IMR-90 (cell line): ENCODE measurements around the gene PTPN13. TPM values are rescaled to one million over a fixed set of nuclear protein-coding genes. Genes with fewer than 3 reads are reported as not detected.
A peak's percentile ranks its signal among the peaks of the same experiment; 100 is the strongest.

Experiments used
- ATAC-seq: fragments of 200-7000 bp; cut with Tn5 transposase; 2 replicates; pipeline ENCODE4 v1.9.1; 2020; ENCODE audit warnings: low read depth, mild to moderate bottlenecking, moderate library complexity
- BruUV-seq: library from RNA; stranded (reverse); fragments of 400-500 nt; replicated peaks from 2 replicates; lab custom pipeline; 2021; lab: Mats Ljungman, UMichigan
- CTCF ChIA-PET: fragments of 300-600 bp; formaldehyde crosslinking; extraction: SDS; loops from one replicate; lab custom pipeline; 2021; ENCODE audit warnings: antibody characterized with exemption; lab: Yijun Ruan, JAX
- POLR2A ChIA-PET: fragments of 300-600 bp; sonication (Branson Sonifier 250); formaldehyde crosslinking; loops from one replicate; lab custom pipeline; 2022; ENCODE audit warnings: antibody characterized with exemption; ENCODE audit not compliant: unreplicated experiment; lab: Charles Lee
- DNase-seq: peaks from one replicate; pipeline ENCODE4 v3.0.0; 2013
- H2AFZ ChIP-seq: replicated peaks from 2 replicates; pipeline ENCODE3; 2013; ENCODE audit warnings: low read length, mild to moderate bottlenecking; ENCODE audit not compliant: poor library complexity
- H2AK5ac ChIP-seq: 2 replicates; pipeline ENCODE4 v1.6.1; 2013; ENCODE audit warnings: low read depth, low read length, inconsistent platforms
- H2AK9ac ChIP-seq: replicated peaks from 2 replicates; pipeline ENCODE3; 2013; ENCODE audit warnings: mild to moderate bottlenecking, low read depth, low read length, moderate library complexity; ENCODE audit not compliant: poor library complexity
- H2BK120ac ChIP-seq: 2 replicates; pipeline ENCODE4 v1.6.1; 2013; ENCODE audit warnings: low read depth, low read length, inconsistent platforms
- H2BK15ac ChIP-seq: 3 replicates; pipeline ENCODE4 v1.6.1; 2013; ENCODE audit warnings: low read depth, low read length, inconsistent platforms
- H2BK20ac ChIP-seq: 2 replicates; pipeline ENCODE4 v1.6.1; 2013; ENCODE audit warnings: low read depth, mild to moderate bottlenecking, inconsistent platforms, low read length, moderate library complexity
- H2BK5ac ChIP-seq: 2 replicates; pipeline ENCODE4 v1.6.1; 2013; ENCODE audit warnings: mild to moderate bottlenecking, low read depth, low read length, inconsistent platforms; ENCODE audit not compliant: poor library complexity, severe bottlenecking
- H3K14ac ChIP-seq: replicated peaks from 2 replicates; pipeline ENCODE4 v1.6.1; 2013; ENCODE audit warnings: low read depth, low read length, inconsistent platforms
- H3K18ac ChIP-seq: 2 replicates; pipeline ENCODE4 v1.6.1; 2013; ENCODE audit warnings: low read depth, low read length, control low read depth
- H3K23ac ChIP-seq: 2 replicates; pipeline ENCODE4 v1.6.1; 2013; ENCODE audit warnings: low read depth, low read length, inconsistent platforms
- H3K27ac ChIP-seq: 2 replicates; pipeline ENCODE4 v1.5.1; 2013; ENCODE audit warnings: mild to moderate bottlenecking, control low read depth, low read length; ENCODE audit not compliant: insufficient read depth
- H3K27me3 ChIP-seq: 2 replicates; pipeline ENCODE4 v1.6.1; 2013; ENCODE audit warnings: low read length; ENCODE audit not compliant: control insufficient read depth, insufficient read depth
- H3K36me3 ChIP-seq: 2 replicates; pipeline ENCODE4 v1.6.1; 2013; ENCODE audit warnings: low read length, mixed read lengths; ENCODE audit not compliant: control insufficient read depth, insufficient read depth
- H3K4ac ChIP-seq: 2 replicates; pipeline ENCODE4 v1.6.1; 2013; ENCODE audit warnings: low read depth, low read length, inconsistent platforms
- H3K4me1 ChIP-seq: 2 replicates; pipeline ENCODE4 v1.6.1; 2013; ENCODE audit warnings: low read length, mixed read lengths; ENCODE audit not compliant: control insufficient read depth, insufficient read depth
- H3K4me2 ChIP-seq: 2 replicates; pipeline ENCODE4 v1.6.1; 2013; ENCODE audit warnings: low read depth, mild to moderate bottlenecking, control low read depth, low read length, moderate library complexity
- H3K4me3 ChIP-seq: 2 replicates; pipeline ENCODE4 v1.5.1; 2013; ENCODE audit warnings: low read depth, mild to moderate bottlenecking, control low read depth, low read length, moderate library complexity; ENCODE audit not compliant: insufficient read depth
- H3K56ac ChIP-seq: 2 replicates; pipeline ENCODE4 v1.6.1; 2013; ENCODE audit warnings: low read length, inconsistent platforms; ENCODE audit not compliant: insufficient read depth; ENCODE audit errors: extremely low read depth
- H3K79me1 ChIP-seq, 2 experiments: 2 replicates each; pipeline ENCODE4 v1.6.1; 2013; ENCODE audit warnings: low read length in 2 of 2, inconsistent platforms in 1 of 2, low read depth in 1 of 2
- H3K9ac ChIP-seq: 2 replicates; pipeline ENCODE4 v1.6.1; 2013; ENCODE audit warnings: low read depth, low read length, control low read depth
- H3K9me1 ChIP-seq: 2 replicates; pipeline ENCODE4 v1.6.1; 2013; ENCODE audit warnings: low read length, inconsistent platforms; ENCODE audit not compliant: insufficient read depth
- H3K9me3 ChIP-seq: 2 replicates; pipeline ENCODE4 v1.6.1; 2013; ENCODE audit warnings: low read length; ENCODE audit not compliant: control insufficient read depth, insufficient read depth
- H4K20me1 ChIP-seq: 2 replicates; pipeline ENCODE4 v1.6.1; 2013; ENCODE audit warnings: low read length, inconsistent platforms; ENCODE audit not compliant: insufficient read depth
- H4K5ac ChIP-seq: 2 replicates; pipeline ENCODE4 v1.6.1; 2013; ENCODE audit warnings: mild to moderate bottlenecking, low read depth, low read length, control low read depth
- H4K8ac ChIP-seq, 2 experiments: 2 replicates each; pipeline ENCODE4 v1.6.1; 2013; ENCODE audit warnings: low read depth in 2 of 2, low read length in 2 of 2, control low read depth in 1 of 2, inconsistent platforms in 1 of 2
- H4K91ac ChIP-seq: 2 replicates; pipeline ENCODE4 v1.6.1; 2013; ENCODE audit warnings: low read depth, low read length, inconsistent platforms; ENCODE audit not compliant: insufficient read depth
- FOS ChIP-seq: fragments of 150-350 bp; IDR thresholded peaks from 2 replicates; pipeline ENCODE4 v1.6.1; 2016; ENCODE audit warnings: low read depth, low read length
- MAFK ChIP-seq: IDR thresholded peaks from 2 replicates; pipeline ENCODE4 v1.6.1; 2012; ENCODE audit warnings: low read depth, low read length, improper control_type of control experiment
- MAZ ChIP-seq: IDR thresholded peaks from 2 replicates; pipeline ENCODE4 v1.6.1; 2012; ENCODE audit warnings: low read depth, mild to moderate bottlenecking, low read length, improper control_type of control experiment, moderate library complexity, borderline replicate concordance
- POLR2A ChIP-seq: IDR thresholded peaks from 2 replicates; pipeline ENCODE4 v1.6.1; 2012; ENCODE audit warnings: mild to moderate bottlenecking, low read depth, low read length
- RAD21 ChIP-seq: IDR thresholded peaks from 2 replicates; pipeline ENCODE4 v1.6.1; 2012; ENCODE audit warnings: low read length, improper control_type of control experiment
- WGBS, 2 experiments: methylation state at CpG; one replicate each; pipeline versions ENCODE4 v1.1.5 to v1.1.7; 2013; ENCODE audit warnings: missing lambda C conversion rate in 2 of 2; ENCODE audit not compliant: insufficient read length in 1 of 2; ENCODE audit errors: extremely low coverage in 2 of 2; 5-methylcytosine and 5-hydroxymethylcytosine counted together
- dilution Hi-C: fragments of 300-500 bp; cut with HindIII; formaldehyde crosslinking; loops from one replicate; pipeline ENCODE4 v1.14.3; 2018; ENCODE audit warnings: low sequenced_read_pairs; ENCODE audit not compliant: unreplicated experiment
- in situ Hi-C: fragments of 300-500 bp; cut with MboI; formaldehyde crosslinking; loops from 3 replicates; pipeline ENCODE4 v1.14.3; 2019; ENCODE audit warnings: low sequenced_read_pairs, inconsistent platforms, mixed read lengths
- intact Hi-C: fragments of 100-400 bp; cut with micrococcal nuclease; formaldehyde crosslinking; loops from 2 replicates; pipeline ENCODE4 v1.10.0; 2022
- polyA plus RNA-seq, 3 experiments: library from polyadenylated mRNA; depleted of rRNA; stranded (reverse); fragments of >200 nt; gene quantifications; 2 replicates each; pipeline ENCODE4 v1.2.3, GENCODE V29; 2012; ENCODE audit warnings: low replicate concordance in 1 of 3
- total RNA-seq: library from RNA; depleted of rRNA; stranded (reverse); fragments of >200 nt; gene quantifications from 2 replicates; pipeline ENCODE4 v1.2.3, GENCODE V29; 2012

Gene PTPN13
- total and polyA plus RNA-seq, 2 of the 4 experiments (the other 2 are of a cell fraction), result 7.7 to 29.0 TPM

- H3K27me3 ChIP-seq, result no peaks in the 10 kb centered on the region
- H2BK20ac ChIP-seq, result no peak overlapping the region
- no peaks in the 10 kb centered on the region for H3K79me1 ChIP-seq
- H3K4me3 ChIP-seq, result no peak overlapping the region
- H3K27ac ChIP-seq, result no peak overlapping the region
- no peaks in the 10 kb centered on the region for H4K20me1 ChIP-seq
- dilution Hi-C loops, result no loop called here
- no TSS peak for BruUV-seq
- CTCF ChIA-PET, result interaction anchor here (1.1 to 1.5 kb wide), 2 partner anchors 69 to 238 kb away, joined by 3 read pairs; no protein-coding TSS in a partner anchor
- no peak overlapping the region for H2BK15ac ChIP-seq
- H4K8ac ChIP-seq, result no peak overlapping the region
- no peak overlapping the region for H2BK120ac ChIP-seq
- no peak overlapping the region for H3K9ac ChIP-seq
- H2AK5ac ChIP-seq, result no peak overlapping the region
- H3K9me1 ChIP-seq, result peaks cover 5% of the 10 kb centered on the region
- H3K9me3 ChIP-seq, result 0 out of 2 replicates have a peak, but pooled peaks cover 2% of the 10 kb centered on the region
- peaks cover 4% of the 10 kb centered on the region for H3K4me1 ChIP-seq
- no peak overlapping the region for H3K23ac ChIP-seq
- H3K4ac ChIP-seq, result no peak overlapping the region
- peak; percentile 44 for DNase-seq
- no peak overlapping the region for H3K56ac ChIP-seq
- H4K91ac ChIP-seq, result no peak overlapping the region
- no peak overlapping the region for H2AFZ ChIP-seq
- no peak overlapping the region for H2AK9ac ChIP-seq
- peak overlapping the region; percentile 47; the same call in 1 of the 2 replicates for H3K18ac ChIP-seq
- H4K5ac ChIP-seq, result no peak overlapping the region; the same call in 1 of the 2 replicates
- H3K4me2 ChIP-seq, result no peak overlapping the region
- POLR2A ChIA-PET, result no interaction called here
- ATAC-seq, result no peak
- TF ChIP-seq FOS (no peak), RAD21 (no peak), MAZ (no peak), POLR2A (no peak), MAFK (no peak)
- H3K14ac ChIP-seq, result no peak overlapping the region; the same call in 1 of the 2 replicates
- WGBS, 2 experiments, result no CpG with 5 or more reads among the region's 3 CpGs
- H2BK5ac ChIP-seq, result no peak overlapping the region
- in situ Hi-C loops, result no loop called here
- H3K36me3 ChIP-seq, result no peaks in the 10 kb centered on the region
- intact Hi-C loops, result no loop called here
Measured at GRCh38 chr4:86825511-86825910, 231.4 kb downstream of the PTPN13 start.
